ENCODE measurements around the gene DCC.
"Not testable (repeated sequence)": the region's sequence is repeated elsewhere in the genome, so short reads cannot be mapped to it uniquely, and the experiment has no call there.

The DCC gene

GRCh38 chr18:53417003-53417402 is 1077.0 kb downstream of the DCC start:
- DNase-seq (ENCODE audit: low spot score), result no peak

- DNase-seq (ENCODE audit: low spot score), result no peak
Measured at GRCh38 chr18:53421869-53422268, 1081.9 kb downstream of the DCC start.

DNA sequence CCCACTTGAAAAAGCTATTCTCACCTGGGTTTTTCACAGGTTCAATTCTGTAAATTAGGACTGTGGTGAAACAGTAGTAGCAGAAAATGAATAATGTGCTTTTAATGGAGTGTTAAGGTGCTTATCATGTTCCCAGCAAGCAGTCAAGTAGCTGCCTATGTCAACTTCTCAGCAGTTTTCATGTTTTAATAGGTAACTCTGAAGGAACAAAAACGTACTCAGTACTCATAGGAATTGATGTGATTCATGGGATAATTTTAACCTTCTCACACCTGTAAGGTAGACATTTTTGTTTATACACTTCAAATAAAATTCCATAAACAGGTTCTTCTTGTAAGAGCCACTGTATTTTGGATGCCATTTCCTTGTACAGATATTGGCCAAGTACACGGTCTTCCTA is 1082.9 kb downstream of the DCC start:
- no peak for DNase-seq (ENCODE audit: low spot score)

DNA sequence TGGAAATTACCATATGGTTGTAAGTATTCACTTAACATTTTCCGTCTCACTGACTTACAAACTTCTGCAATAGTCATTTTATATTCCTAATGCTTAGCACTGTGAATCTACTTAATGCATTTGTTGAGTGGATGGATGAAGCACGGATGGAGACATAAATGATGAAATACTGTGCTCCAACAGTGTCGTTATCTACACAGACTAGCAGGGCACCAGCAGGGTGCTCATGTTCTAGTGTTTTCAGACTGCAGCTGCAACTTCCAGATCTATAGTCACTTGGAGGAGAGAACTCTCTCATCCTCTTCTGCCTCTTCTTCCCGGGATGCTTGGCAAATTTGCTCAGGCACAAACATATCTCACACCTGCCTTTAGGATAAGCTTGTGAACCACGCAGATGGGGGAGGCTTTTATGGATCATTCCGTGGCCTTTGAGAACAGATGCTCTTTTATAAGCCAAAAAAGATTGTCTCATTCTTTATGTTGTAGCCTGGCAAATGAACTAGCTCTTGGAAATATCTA is 1086.7 kb downstream of the DCC start:
- no peak for DNase-seq (ENCODE audit: low spot score)

DNA sequence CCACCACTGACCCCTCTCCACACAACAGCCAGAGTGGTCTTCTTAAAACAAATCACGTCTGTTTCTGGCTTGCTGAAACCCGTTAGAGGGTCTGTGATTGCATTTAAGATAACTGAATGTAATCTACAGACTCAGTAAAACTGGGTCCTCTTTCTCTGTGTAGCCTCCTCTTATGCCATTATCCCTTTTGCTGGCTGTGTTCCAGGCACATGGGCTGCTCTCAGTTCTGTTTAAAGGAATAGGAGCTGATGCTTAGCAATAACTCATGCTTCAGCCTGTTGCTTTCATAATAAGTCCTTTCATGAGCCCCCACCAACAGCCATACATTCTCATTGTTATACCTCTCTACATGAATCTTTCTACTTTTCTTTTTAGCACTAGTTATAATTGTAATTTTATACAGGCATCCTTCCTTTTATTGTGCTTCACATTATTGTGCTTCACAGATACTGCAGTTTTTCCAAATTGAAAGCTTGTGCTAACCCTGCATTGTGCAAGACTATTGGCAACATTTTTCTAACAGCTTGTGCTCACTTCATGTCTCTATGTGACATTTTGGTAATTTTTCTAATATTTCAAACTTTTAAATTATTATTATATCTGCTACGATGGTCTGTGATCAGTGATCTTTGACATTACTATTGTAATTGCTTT is 1101.9 kb downstream of the DCC start:
- DNase-seq (ENCODE audit: low spot score), result no peak

DNA sequence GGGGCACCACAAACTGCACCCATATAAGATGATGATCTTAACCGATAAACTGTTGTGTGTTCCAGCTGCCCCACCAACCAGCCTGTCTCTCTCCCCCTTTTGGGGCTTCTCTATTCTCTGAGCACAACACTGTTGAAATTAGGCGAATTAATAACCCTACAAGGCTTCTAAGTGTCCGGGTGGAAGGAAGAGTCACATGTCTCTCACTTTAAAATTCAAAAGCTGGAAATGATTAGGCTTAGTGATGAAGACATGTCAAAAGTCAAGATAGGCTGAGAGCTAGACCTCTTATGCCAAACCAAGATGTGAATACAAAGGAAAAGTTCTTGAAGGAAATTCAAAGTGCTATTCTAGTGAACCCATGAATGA is 1102.4 kb downstream of the DCC start:
- DNase-seq (ENCODE audit: low spot score), result no peak

DNA sequence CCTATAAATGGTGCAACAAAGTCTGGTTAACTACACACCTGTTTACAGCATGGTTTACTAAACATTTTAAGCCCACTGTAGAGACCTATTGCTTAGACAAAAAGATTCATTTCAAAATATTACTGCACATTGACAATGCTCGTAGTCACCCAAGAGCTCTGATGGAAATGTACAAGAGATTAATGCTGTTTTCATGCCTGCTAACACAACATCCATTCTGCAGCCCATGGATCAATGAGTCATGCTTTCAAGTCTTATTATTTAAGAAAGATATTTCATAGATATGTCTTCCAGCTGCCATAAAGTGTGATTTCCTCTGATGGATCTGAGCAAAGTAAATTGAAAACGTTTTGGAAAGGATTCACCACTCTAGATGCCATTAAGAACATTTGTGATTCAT is 1103.3 kb downstream of the DCC start:
- no peak for DNase-seq (ENCODE audit: low spot score)

- no peak for DNase-seq (ENCODE audit: low spot score)
Measured at GRCh38 chr18:53443831-53444230, 1103.8 kb downstream of the DCC start.

DNA sequence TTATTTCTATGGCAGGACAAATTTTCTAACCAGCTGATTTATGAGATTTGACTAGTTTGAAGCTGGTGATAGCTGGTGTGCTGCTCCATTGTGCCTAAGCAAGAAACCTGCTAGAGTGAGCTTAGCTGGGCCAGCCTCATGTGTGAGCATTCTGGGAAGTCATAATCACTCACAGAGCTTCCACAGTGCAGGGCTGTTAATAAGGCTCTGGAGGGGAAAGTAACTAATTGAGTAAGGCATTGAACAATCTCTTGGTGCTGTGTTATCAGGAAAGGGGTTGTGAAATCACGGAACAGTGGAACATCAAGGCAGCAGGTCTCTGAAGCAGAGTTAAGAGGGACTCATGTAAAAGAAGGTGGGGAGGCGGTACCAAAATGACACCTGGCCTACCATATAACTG is 1111.9 kb downstream of the DCC start:
- DNase-seq (ENCODE audit: low spot score), result no peak

- DNase-seq (ENCODE audit: low spot score), result peak; percentile 0
Measured at GRCh38 chr18:53457068-53457467, 1117.1 kb downstream of the DCC start.

DNA sequence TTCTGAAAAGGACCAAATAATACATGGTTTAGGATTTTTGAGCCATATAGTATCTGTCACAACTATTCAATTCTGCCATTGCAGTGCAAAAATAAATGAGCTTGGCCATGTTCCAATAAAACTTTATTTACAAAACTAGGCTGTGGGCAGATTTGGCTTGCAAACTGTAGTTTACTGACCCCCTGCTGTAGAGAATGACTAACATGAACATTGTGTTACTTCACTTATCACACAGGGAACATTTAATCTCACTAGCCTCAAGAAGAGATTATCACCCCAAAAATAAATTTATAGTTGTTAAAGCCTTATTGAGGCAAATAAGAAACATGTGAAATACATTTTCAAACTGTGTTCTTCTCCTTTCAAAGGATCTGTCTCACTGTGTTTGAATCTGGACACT is 1118.3 kb downstream of the DCC start:
- no peak for DNase-seq (ENCODE audit: low spot score)

DNA sequence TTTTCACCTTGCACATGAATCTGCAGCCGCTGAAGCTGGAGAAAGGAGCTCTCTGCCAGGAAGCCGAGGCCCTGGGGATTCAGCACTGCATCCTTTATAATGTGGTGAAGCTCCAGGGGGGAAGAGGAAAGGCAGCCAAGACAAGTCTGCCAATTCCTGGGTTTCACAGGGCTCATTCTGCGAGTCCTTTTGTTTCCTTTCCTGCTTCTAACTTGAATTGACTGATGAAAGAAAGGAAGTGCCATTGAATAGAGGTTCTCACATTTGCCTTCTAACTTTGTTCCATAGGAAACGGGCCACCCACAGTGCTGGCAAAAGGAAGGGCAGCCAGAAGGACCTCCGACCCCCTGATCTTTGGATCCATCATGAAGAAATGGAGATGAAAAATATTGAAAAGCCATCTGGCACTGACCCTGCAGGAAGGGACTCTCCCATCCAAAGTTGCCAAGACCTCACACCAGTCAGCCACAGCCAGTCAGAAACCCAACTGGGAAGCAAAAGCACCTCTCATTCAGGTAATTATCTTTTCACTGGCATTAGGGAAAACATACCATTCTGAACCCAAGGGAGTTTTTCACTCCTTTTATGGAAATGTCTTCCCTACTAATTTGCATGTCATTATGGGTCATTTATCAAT is 1119.1 kb downstream of the DCC start:
- DNase-seq (ENCODE audit: low spot score), result no peak

GRCh38 chr18:53467756-53468155 is 1127.8 kb downstream of the DCC start:
- DNase-seq (ENCODE audit: low spot score), result no peak

DNA sequence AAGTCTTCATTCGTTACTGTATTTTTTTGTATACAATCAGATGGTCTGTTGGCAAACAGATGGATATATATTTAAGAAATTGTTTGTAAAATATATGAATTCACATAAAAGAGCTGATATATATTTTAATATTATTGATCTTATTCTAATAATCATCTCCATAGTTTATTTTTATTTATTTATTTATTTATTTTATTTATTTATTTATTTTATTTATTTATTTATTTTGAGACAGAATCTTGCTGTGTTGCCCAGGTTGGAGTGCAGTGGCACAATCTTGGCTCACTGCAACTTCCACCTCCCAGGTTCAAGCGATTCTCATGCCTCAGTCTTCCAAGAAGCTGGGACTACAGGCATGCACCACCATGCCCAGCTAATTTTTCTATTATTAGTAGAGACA is 1128.2 kb downstream of the DCC start:
- DNase-seq (ENCODE audit: low spot score), result not testable (repeated sequence)

GRCh38 chr18:53472546-53472945 is 1132.5 kb downstream of the DCC start:
- no peak for DNase-seq (ENCODE audit: low spot score)

DNA sequence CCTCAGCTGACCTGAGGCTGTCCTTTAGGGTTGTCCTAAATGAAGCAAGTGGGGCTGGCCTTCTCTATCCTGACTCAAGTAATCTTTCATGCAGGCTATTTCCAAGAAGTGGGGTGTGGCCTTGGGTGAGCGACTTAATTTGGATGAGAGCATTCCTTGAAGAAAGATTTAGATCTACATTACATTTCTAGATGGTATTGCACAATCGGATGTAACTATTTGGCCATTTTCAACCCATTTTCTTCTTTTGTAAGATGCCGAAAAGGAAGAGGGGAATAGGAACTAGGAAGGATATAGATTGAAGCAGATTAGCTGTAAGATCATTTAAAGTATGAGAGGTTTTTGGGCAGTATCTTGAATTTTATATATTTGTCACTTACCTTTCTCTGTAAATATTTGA is 1138.2 kb downstream of the DCC start:
- no peak for DNase-seq (ENCODE audit: low spot score)

- no peak for DNase-seq (ENCODE audit: low spot score)
Measured at GRCh38 chr18:53486296-53486695, 1146.3 kb downstream of the DCC start.

DNA sequence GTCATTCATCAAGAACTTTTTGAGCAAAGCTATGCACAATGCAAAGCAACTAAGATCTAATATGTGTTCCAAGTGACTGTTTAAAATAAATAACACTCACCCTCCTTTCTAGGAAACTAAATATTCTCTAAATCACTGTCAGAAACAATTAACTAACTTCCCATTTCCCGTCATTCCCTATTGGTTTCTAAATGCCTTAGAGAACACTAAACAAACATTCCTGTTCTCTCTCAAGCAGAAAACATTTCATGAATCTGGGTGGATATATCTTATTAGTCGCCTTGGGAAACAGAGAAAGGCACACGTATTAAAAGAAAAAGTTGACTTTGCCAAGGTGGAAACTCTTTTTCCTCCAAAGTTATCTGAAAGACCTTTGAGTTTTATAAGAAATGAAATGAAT is 1149.3 kb downstream of the DCC start:
- no peak for DNase-seq (ENCODE audit: low spot score)

DNA sequence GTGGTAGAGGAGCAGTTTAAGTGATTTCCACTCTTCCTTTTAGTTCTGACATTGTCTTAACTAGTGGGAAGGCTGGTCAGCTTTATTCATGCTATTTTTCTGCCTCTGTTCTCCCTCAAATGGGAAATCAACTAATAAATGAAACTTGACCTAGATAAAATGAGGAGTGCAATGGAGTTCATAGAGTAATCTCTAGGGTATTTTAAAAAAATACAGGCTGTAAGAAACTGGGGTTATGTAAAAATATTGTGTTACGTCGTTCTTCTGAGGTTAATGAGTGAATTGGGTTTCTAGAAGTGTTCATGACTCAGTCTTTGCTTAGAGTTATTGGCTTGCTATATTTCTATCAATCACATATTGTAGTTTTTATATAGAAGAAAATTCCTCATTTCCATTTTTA is 1150.0 kb downstream of the DCC start:
- DNase-seq (ENCODE audit: low spot score), result no peak

- no peak for DNase-seq (ENCODE audit: low spot score)
Measured at GRCh38 chr18:53496028-53496427, 1156.0 kb downstream of the DCC start.

DNA sequence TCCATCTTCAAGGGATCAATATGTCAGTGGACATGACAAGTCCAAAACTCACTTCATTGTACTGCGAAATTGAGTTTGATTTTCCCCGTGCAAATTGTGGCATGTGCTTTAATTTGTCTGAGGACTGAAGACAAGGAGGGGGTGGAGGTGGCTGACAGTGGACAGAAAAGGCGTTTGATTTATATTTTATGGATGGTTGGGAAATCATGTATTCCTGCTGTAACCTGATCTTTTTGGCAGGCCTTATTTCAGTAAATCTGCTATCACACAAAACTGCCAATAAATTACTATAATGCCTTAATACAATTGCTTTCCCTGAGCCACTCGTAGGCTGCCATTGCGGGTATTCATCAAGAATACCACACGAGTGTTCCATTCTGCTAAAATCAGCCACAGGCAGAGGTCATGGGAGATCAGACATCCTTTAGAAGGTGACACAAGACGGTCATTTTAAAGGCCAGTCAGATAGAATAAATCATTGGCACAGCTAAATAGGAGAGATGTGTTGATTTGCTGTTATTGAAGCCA is 1164.0 kb downstream of the DCC start:
- no peak for DNase-seq (ENCODE audit: low spot score)

GRCh38 chr18:53508529-53508928 is 1168.5 kb downstream of the DCC start:
- DNase-seq (ENCODE audit: low spot score), result no peak

GRCh38 chr18:53509886-53510285 is 1169.9 kb downstream of the DCC start:
- DNase-seq (ENCODE audit: low spot score), result no peak

DNA sequence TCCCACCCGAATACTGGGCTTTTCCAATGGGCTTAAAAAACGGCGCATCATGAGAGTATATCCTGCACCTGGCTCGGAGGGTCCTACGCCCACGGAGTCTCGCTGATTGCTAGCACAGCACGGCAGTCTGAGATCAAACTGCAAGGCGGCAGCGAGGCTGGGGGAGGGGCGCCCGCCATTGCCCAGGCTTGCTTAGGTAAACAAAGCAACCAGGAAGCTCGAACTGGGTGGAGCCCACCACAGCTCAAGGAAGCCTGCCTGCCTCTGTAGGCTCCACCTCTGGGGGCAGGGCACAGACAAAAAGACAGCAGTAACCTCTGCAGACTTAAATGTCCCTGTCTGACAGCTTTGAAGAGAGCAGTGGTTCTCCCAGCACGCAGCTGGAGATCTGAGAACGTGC is 1171.7 kb downstream of the DCC start:
- DNase-seq (ENCODE audit: low spot score), result not testable (repeated sequence)
